Adrenal gland (tissue), 12 donors: ENCODE data around the gene BEST1. TPM values are rescaled to one million over a fixed set of nuclear protein-coding genes. Genes with fewer than 3 reads are reported as not detected.
"Not testable (repeated sequence)": the region's sequence is repeated elsewhere in the genome, so short reads cannot be mapped to it uniquely, and the experiment has no call there.

ENCODE experiments used
- DNase-seq, 7 donors: peaks; one replicate each; pipeline ENCODE4 v3.0.0-alpha.2; 2019 to 2020
- H3K27ac ChIP-seq, 5 donors: fragments of 200-600 bp; sonication (generic) in 4 of 5; 1 replicate in 3 of 5; 2 replicates in 2 of 5; pipeline versions ENCODE4 v1.5.1 to v1.8.0; 2016 to 2020; ENCODE audit warnings: mild to moderate bottlenecking in 1 of 5
- H3K27me3 ChIP-seq: fragments of 200-600 bp; 2 replicates; pipeline ENCODE4 v1.8.0; 2021
- H3K36me3 ChIP-seq, 2 donors: fragments of 200-600 bp; replicated peaks in 1 of 2; 1 replicate in 1 of 2; 2 replicates in 1 of 2; pipeline versions ENCODE4 v1.5.1 to v1.8.0; 2018 to 2022
- H3K4me1 ChIP-seq, 2 donors: fragments of 200-600 bp; replicated peaks in 1 of 2; 1 replicate in 1 of 2; 2 replicates in 1 of 2; pipeline versions ENCODE4 v1.5.1 to v1.8.0; 2018 to 2021
- H3K4me3 ChIP-seq, 4 donors: fragments of 200-600 bp; sonication (generic) in 3 of 4; one replicate each; pipeline ENCODE4 v1.5.1; 2016 to 2018
- H3K9me3 ChIP-seq, 3 donors: fragments of 200-600 bp; sonication (generic) in 1 of 3; replicated peaks in 1 of 3; 1 replicate in 2 of 3; 2 replicates in 1 of 3; pipeline versions ENCODE4 v1.5.1 to v1.8.0; 2016 to 2021
- CTCF ChIP-seq, 6 experiments: fragments of 450-650 bp in 4 of 6; fragments of 200-600 bp in 2 of 6; sonication (generic) in 1 of 6; IDR thresholded peaks; 1 replicate in 5 of 6; 2 replicates in 1 of 6; pipeline versions ENCODE4 v1.5.1 to v1.8.0; 2016 to 2021; ENCODE audit warnings: antibody characterized with exemption in 6 of 6, mild to moderate bottlenecking in 2 of 6, moderate library complexity in 1 of 6
- POLR2A ChIP-seq, 2 donors: fragments of 450-650 bp; IDR thresholded peaks; one replicate each; pipeline ENCODE4 v1.6.1; 2017; ENCODE audit warnings: antibody characterized with exemption in 2 of 2, mild to moderate bottlenecking in 2 of 2, moderate library complexity in 1 of 2
- WGBS, 4 donors: extraction: QIAGEN DNeasy Blood & Tissue Kit in 2 of 4; methylation state at CpG; one replicate each; pipeline versions ENCODE4 v1.1.5 to v1.1.7; 2013 to 2017; 5-methylcytosine and 5-hydroxymethylcytosine counted together
- intact Hi-C, 2 donors: fragments of 100-400 bp; cut with DNase I; formaldehyde crosslinking; loops; one replicate each; pipeline versions ENCODE4 v1.14.1 to v1.15.0; 2022 to 2023
- polyA plus RNA-seq, 3 donors: library from polyadenylated mRNA; stranded (reverse); fragments of 200-250 nt in 2 of 3; fragments of 350-450 nt in 1 of 3; fragmentation: Illumina TruSeq in 1 of 3; extraction: RNeasy Lipid Tissue Mini Kit (QIAGEN cat#74804) in 1 of 3; gene quantifications; one replicate each; pipeline ENCODE4 v1.2.3, GENCODE V29; 2013 to 2014
- total RNA-seq, 9 donors: library from RNA; depleted of rRNA in 4 of 9; stranded (reverse); fragments of >200 nt in 4 of 9; fragments of 120-200 nt in 1 of 9; fragmentation: NEBNext Ultra II Directional in 1 of 9; extraction: Animal tissue kit (Norgen Biotek cat#: 25700) in 1 of 9; gene quantifications; one replicate each; pipeline versions ENCODE4 v1.1.0 to v1.2.4, GENCODE V29; 2013 to 2023
- donor health status: healthy with polysubstance abuse.
- donor health status: Bipolar disorder and iron deficiency.
- donor health status: DM: yes; HTN: yes; CAD: no.
- donor health status: DM: no; HTN: no; CAD: no.
- donor health status: DM: no; HTN: no; CAD: no.
- donor health status: DM: yes; HTN: yes; CAD: no.

The BEST1 gene
- total and polyA plus RNA-seq, 12 donors, result 0.44 to 6.8 (median 3.9) TPM

DNA sequence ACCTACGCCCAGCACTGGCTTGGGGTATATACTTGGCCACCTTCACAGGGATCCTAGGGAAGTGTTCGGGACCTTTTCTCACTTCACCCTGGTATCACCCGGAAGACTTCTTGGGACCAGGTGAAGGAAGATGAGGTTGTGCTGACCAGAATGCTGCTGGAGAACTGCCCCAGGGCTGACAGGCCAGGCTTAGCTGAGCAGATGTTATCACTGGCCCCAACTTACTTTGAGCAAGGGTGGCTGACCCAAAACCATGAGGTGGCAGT lies 12.8 kb downstream of the BEST1 start:
- intact Hi-C loops, result loop anchor here in 1 of 2 donors (5.0 kb wide), 1 partner anchor 114 kb away; no protein-coding TSS in a partner anchor
- WGBS, 4 donors, result 88 to 95% (median 90%) methylated on average over 2 to 3 of the region's 3 CpGs
- peaks cover 16 to 29% of the 10 kb centered on the region in 2 donors for H3K4me1 ChIP-seq
- TF ChIP-seq POLR2A (IDR thresholded peaks at IDR 0.05) (peak; percentile 3 to 54), CTCF (IDR thresholded peaks at IDR 0.05) (no peak)
- peaks cover 0 to 31% of the 10 kb centered on the region in 2 donors for H3K36me3 ChIP-seq
- H3K27me3 ChIP-seq, result no peaks in the 10 kb centered on the region
- peak overlapping the region in 3 of 5 donors; percentile 43 to 98 (median 97) for H3K27ac ChIP-seq
- H3K4me3 ChIP-seq, result no peak overlapping the region
- no peaks in the 10 kb centered on the region for H3K9me3 ChIP-seq
- peak in 3 of 7 donors; percentile 55 to 60 (median 59) for DNase-seq

DNA sequence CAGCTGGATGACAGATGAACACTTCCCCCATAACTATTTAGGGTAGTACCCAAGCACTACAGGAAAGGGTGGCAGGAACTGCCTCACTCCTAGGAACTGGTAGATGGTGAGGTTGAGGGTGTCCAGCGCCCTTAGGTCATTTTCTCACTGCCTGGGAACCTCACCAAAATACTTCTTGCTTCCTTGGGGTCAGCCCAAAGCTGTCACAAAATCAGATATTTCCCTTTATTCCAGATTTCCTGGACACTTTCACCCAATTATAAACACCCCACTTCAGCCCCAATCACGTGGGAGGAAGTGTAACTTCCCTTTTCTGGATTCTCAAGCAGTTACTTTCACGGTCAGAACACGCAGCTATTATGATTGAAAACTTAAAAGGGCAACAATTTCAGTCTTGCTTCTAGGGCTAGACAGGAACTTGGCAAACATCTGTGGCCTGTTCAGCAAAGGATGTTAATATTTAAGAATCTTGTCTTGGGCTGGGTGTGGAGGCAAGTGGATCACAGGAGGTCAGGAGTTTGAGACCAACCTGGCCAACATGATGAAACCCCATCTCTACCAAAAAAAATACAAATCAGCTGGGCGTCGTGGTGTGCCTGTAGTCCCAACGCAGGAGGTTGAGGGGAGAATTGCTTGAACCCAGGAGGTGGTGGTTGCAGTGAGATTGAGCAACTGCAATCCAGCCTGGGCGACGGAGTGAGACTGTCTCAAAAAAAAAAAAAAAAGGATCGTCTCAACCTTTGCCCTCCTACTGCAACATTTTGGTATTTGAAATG lies 13.3 kb downstream of the BEST1 start:
- no peak for TF ChIP-seq CTCF (IDR thresholded peaks at IDR 0.05)
- peak; percentile 7 to 53 for TF ChIP-seq POLR2A (IDR thresholded peaks at IDR 0.05)
- Histone ChIP-seq H3K4me1 (peaks cover 16 to 33% of the 10 kb centered on the region in 2 donors), H3K27ac (peak overlapping the region in 4 of 5 donors; percentile 24 to 98 (median 70)), H3K36me3 (peaks cover 0 to 31% of the 10 kb centered on the region in 2 donors), H3K4me3 (peak overlapping the region in 1 of 4 donors; percentile 98), H3K27me3 (no peaks in the 10 kb centered on the region), H3K9me3 (no peaks in the 10 kb centered on the region)
- peak in 6 of 7 donors; percentile 32 to 74 (median 48) for DNase-seq
- 46 to 66% (median 60%) methylated on average over 10 of the region's 10 CpGs for WGBS, 4 donors
- intact Hi-C loops, result loop anchor here in 1 of 2 donors (5.0 kb wide), 1 partner anchor 114 kb away; no protein-coding TSS in a partner anchor

DNA sequence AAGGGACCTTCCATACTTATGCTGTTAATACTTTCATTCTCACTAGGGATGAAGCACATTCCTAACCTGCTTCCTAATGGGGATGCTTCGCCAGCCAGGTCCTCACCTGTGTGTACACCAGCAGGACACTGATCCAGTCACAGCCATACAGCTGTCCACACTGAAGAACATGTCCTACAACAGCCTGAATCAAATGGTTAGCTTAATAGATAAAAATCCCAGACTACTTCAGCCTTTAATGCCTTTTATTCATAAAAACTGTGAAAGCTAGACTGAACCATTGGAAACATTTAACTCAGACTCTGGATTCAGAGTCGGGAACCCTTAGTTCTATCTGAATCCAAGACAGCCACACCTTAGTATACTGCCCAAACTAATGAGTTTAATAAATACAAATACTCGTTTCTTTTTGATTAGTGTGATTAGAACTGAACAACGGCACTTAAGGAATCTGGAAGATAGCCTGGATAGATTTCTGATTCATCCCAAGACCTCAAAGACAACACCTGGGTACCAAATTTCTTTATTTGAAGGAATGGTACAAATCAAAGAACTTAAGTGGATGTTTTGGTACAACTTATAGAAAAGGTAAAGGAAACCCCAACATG lies 14.0 kb downstream of the BEST1 start:
- Histone ChIP-seq H3K27ac (peak overlapping the region in 4 of 5 donors; percentile 4 to 98 (median 60)), H3K9me3 (no peaks in the 10 kb centered on the region), H3K36me3 (peaks cover 0 to 31% of the 10 kb centered on the region in 2 donors), H3K4me1 (peaks cover 16 to 40% of the 10 kb centered on the region in 2 donors), H3K27me3 (no peaks in the 10 kb centered on the region), H3K4me3 (peak overlapping the region in 1 of 4 donors; percentile 98)
- TF ChIP-seq POLR2A (IDR thresholded peaks at IDR 0.05) (peak; percentile 46 to 54), CTCF (IDR thresholded peaks at IDR 0.05) (no peak)
- 79 to 88% (median 82%) methylated on average over 4 of the region's 4 CpGs for WGBS, 4 donors
- peak in 4 of 7 donors; percentile 17 to 59 (median 36) for DNase-seq
- intact Hi-C loops, result loop anchor here in 1 of 2 donors (5.0 kb wide), 1 partner anchor 113 kb away; no protein-coding TSS in a partner anchor

GRCh38 chr11:61964666-61965271 lies 14.6 kb downstream of the BEST1 start:
- peak in 1 of 2 donors; percentile 7 for TF ChIP-seq POLR2A (IDR thresholded peaks at IDR 0.05)
- peak in 4 of 7 donors; percentile 9 to 75 (median 38) for DNase-seq
- not testable (repeated sequence) for H3K27me3 ChIP-seq, H3K9me3 ChIP-seq
- peaks cover 19 to 46% of the 10 kb centered on the region in 2 donors for H3K4me1 ChIP-seq
- peak overlapping the region in 2 of 4 donors; percentile 73 to 98 for H3K4me3 ChIP-seq
- H3K27ac ChIP-seq, result peak overlapping the region in 4 of 5 donors; percentile 61 to 98 (median 96)
- WGBS, 4 donors, result 63 to 77% (median 69%) methylated on average over 9 of the region's 9 CpGs
- peaks cover 0 to 31% of the 10 kb centered on the region in 2 donors for H3K36me3 ChIP-seq
- intact Hi-C loops, result loop anchor here in 1 of 2 donors (5.0 kb wide), 1 partner anchor 113 kb away; no protein-coding TSS in a partner anchor
